ENCODE measurements around the gene TOLLIP.

Gene TOLLIP

GRCh38 chr11:1353383-1354124, 44.1 kb upstream of the TOLLIP start:
- POLR2A ChIA-PET, result no interaction called here
- Histone ChIP-seq H3K27ac (ENCODE audit: insufficient read depth in 1 of 2, low read depth in 1 of 2, low read length in 2 of 2, poor library complexity in 1 of 2, severe bottlenecking in 2 of 2) (no peak overlapping the region), H3K9me3 (ENCODE audit: control extremely low read depth in 1 of 5, control insufficient read depth in 4 of 5, insufficient read depth in 2 of 5, low read depth in 1 of 5, low read length in 4 of 5) (no peaks in the 10 kb centered on the region), H3K4me3 (ENCODE audit: control insufficient read depth in 1 of 7, extremely low read depth in 1 of 7, insufficient read depth in 4 of 7, low read depth in 2 of 7, low read length in 6 of 7) (no peak overlapping the region), H3K27me3 (replicated peaks in 2 of 5; ENCODE audit: control insufficient read depth in 4 of 5, insufficient read depth in 5 of 5, low read length in 4 of 5) (peaks cover 0 to 13% (median 3%) of the 10 kb centered on the region in 5 experiments), H3K4me1 (ENCODE audit: control extremely low read depth in 1 of 4, control insufficient read depth in 4 of 4, insufficient read depth in 4 of 4, low read length in 3 of 4) (no peaks in the 10 kb centered on the region), H3K36me3 (ENCODE audit: control insufficient read depth in 4 of 4, insufficient read depth in 4 of 4, low read length in 3 of 4) (no peaks in the 10 kb centered on the region)
- 94% methylated on average over 30 of the region's 32 CpGs for WGBS (ENCODE audit: insufficient coverage)
- no peak for DNase-seq
- CTCF ChIA-PET, result no interaction called here

- WGBS (ENCODE audit: insufficient coverage), result 100% methylated on average over 6 of the region's 8 CpGs
- no peaks in the 10 kb centered on the region for H3K4me1 ChIP-seq (ENCODE audit: control extremely low read depth in 1 of 4, control insufficient read depth in 4 of 4, insufficient read depth in 4 of 4, low read length in 3 of 4)
- POLR2A ChIA-PET, result no interaction called here
These were observed 43.4 kb upstream of the TOLLIP start for GRCh38 chr11:1352696-1353382.

GRCh38 chr11:1351278-1351937, 42.0 kb upstream of the TOLLIP start:
- Histone ChIP-seq H3K36me3 (ENCODE audit: control insufficient read depth in 4 of 4, insufficient read depth in 4 of 4, low read length in 3 of 4) (no peaks in the 10 kb centered on the region), H3K27ac (ENCODE audit: insufficient read depth in 1 of 2, low read depth in 1 of 2, low read length in 2 of 2, poor library complexity in 1 of 2, severe bottlenecking in 2 of 2) (no peak overlapping the region), H3K4me1 (ENCODE audit: control extremely low read depth in 1 of 4, control insufficient read depth in 4 of 4, insufficient read depth in 4 of 4, low read length in 3 of 4) (no peaks in the 10 kb centered on the region), H3K9me3 (ENCODE audit: control extremely low read depth in 1 of 5, control insufficient read depth in 4 of 5, insufficient read depth in 2 of 5, low read depth in 1 of 5, low read length in 4 of 5) (no peaks in the 10 kb centered on the region), H3K4me3 (ENCODE audit: control insufficient read depth in 1 of 7, extremely low read depth in 1 of 7, insufficient read depth in 4 of 7, low read depth in 2 of 7, low read length in 6 of 7) (no peak overlapping the region), H3K27me3 (replicated peaks in 2 of 5; ENCODE audit: control insufficient read depth in 4 of 5, insufficient read depth in 5 of 5, low read length in 4 of 5) (peaks cover 0 to 8% (median 3%) of the 10 kb centered on the region in 5 experiments)
- 87% methylated on average over 3 of the region's 12 CpGs for WGBS (ENCODE audit: insufficient coverage)
- DNase-seq, result no peak
- CTCF ChIA-PET, result no interaction called here
- POLR2A ChIA-PET, result no interaction called here

More at GRCh38 chr11:1352696-1353382, 43.4 kb upstream of the TOLLIP start:
- Histone ChIP-seq H3K27ac (ENCODE audit: insufficient read depth in 1 of 2, low read depth in 1 of 2, low read length in 2 of 2, poor library complexity in 1 of 2, severe bottlenecking in 2 of 2) (no peak overlapping the region), H3K27me3 (replicated peaks in 2 of 5; ENCODE audit: control insufficient read depth in 4 of 5, insufficient read depth in 5 of 5, low read length in 4 of 5) (peaks cover 0 to 13% (median 3%) of the 10 kb centered on the region in 5 experiments), H3K9me3 (ENCODE audit: control extremely low read depth in 1 of 5, control insufficient read depth in 4 of 5, insufficient read depth in 2 of 5, low read depth in 1 of 5, low read length in 4 of 5) (no peaks in the 10 kb centered on the region), H3K4me3 (ENCODE audit: control insufficient read depth in 1 of 7, extremely low read depth in 1 of 7, insufficient read depth in 4 of 7, low read depth in 2 of 7, low read length in 6 of 7) (no peak overlapping the region), H3K36me3 (ENCODE audit: control insufficient read depth in 4 of 4, insufficient read depth in 4 of 4, low read length in 3 of 4) (no peaks in the 10 kb centered on the region)
- CTCF ChIA-PET, result no interaction called here
- no peak for DNase-seq

- no peak for DNase-seq
- Histone ChIP-seq H3K27me3 (replicated peaks in 2 of 5; ENCODE audit: control insufficient read depth in 4 of 5, insufficient read depth in 5 of 5, low read length in 4 of 5) (peaks cover 0 to 7% (median 0%) of the 10 kb centered on the region in 5 experiments), H3K27ac (ENCODE audit: insufficient read depth in 1 of 2, low read depth in 1 of 2, low read length in 2 of 2, poor library complexity in 1 of 2, severe bottlenecking in 2 of 2) (no peak overlapping the region), H3K4me3 (ENCODE audit: control insufficient read depth in 1 of 7, extremely low read depth in 1 of 7, insufficient read depth in 4 of 7, low read depth in 2 of 7, low read length in 6 of 7) (no peak overlapping the region), H3K9me3 (ENCODE audit: control extremely low read depth in 1 of 5, control insufficient read depth in 4 of 5, insufficient read depth in 2 of 5, low read depth in 1 of 5, low read length in 4 of 5) (no peaks in the 10 kb centered on the region), H3K36me3 (ENCODE audit: control insufficient read depth in 4 of 4, insufficient read depth in 4 of 4, low read length in 3 of 4) (no peaks in the 10 kb centered on the region), H3K4me1 (ENCODE audit: control extremely low read depth in 1 of 4, control insufficient read depth in 4 of 4, insufficient read depth in 4 of 4, low read length in 3 of 4) (no peaks in the 10 kb centered on the region)
- ChIA-PET CTCF (no interaction called here), POLR2A (no interaction called here)
- 93% methylated on average over 16 of the region's 22 CpGs for WGBS (ENCODE audit: insufficient coverage)
These were observed 40.8 kb upstream of the TOLLIP start for GRCh38 chr11:1350086-1350725.

- no peak for DNase-seq
- WGBS (ENCODE audit: insufficient coverage), result 97% methylated on average over 24 of the region's 29 CpGs
- H3K4me1 ChIP-seq (ENCODE audit: control extremely low read depth in 1 of 4, control insufficient read depth in 4 of 4, insufficient read depth in 4 of 4, low read length in 3 of 4), result no peaks in the 10 kb centered on the region
- no peak overlapping the region for H3K4me3 ChIP-seq (ENCODE audit: control insufficient read depth in 1 of 7, extremely low read depth in 1 of 7, insufficient read depth in 4 of 7, low read depth in 2 of 7, low read length in 6 of 7)
- H3K27me3 ChIP-seq (replicated peaks in 2 of 5; ENCODE audit: control insufficient read depth in 4 of 5, insufficient read depth in 5 of 5, low read length in 4 of 5), result peaks cover 0 to 7% (median 0%) of the 10 kb centered on the region in 5 experiments
- no peaks in the 10 kb centered on the region for H3K9me3 ChIP-seq (ENCODE audit: control extremely low read depth in 1 of 5, control insufficient read depth in 4 of 5, insufficient read depth in 2 of 5, low read depth in 1 of 5, low read length in 4 of 5)
- no peaks in the 10 kb centered on the region for H3K36me3 ChIP-seq (ENCODE audit: control insufficient read depth in 4 of 4, insufficient read depth in 4 of 4, low read length in 3 of 4)
- ChIA-PET CTCF (no interaction called here), POLR2A (no interaction called here)
- no peak overlapping the region for H3K27ac ChIP-seq (ENCODE audit: insufficient read depth in 1 of 2, low read depth in 1 of 2, low read length in 2 of 2, poor library complexity in 1 of 2, severe bottlenecking in 2 of 2)
These were observed 40.1 kb upstream of the TOLLIP start for GRCh38 chr11:1349327-1350041.

GRCh38 chr11:1348796-1349326, 39.4 kb upstream of the TOLLIP start:
- H3K27ac ChIP-seq (ENCODE audit: insufficient read depth in 1 of 2, low read depth in 1 of 2, low read length in 2 of 2, poor library complexity in 1 of 2, severe bottlenecking in 2 of 2), result no peak overlapping the region
- H3K36me3 ChIP-seq (ENCODE audit: control insufficient read depth in 4 of 4, insufficient read depth in 4 of 4, low read length in 3 of 4), result no peaks in the 10 kb centered on the region
- no peaks in the 10 kb centered on the region for H3K4me1 ChIP-seq (ENCODE audit: control extremely low read depth in 1 of 4, control insufficient read depth in 4 of 4, insufficient read depth in 4 of 4, low read length in 3 of 4)
- CTCF ChIA-PET, result no interaction called here
- WGBS (ENCODE audit: insufficient coverage), result 76% methylated on average over 16 of the region's 25 CpGs
- POLR2A ChIA-PET, result no interaction called here
- peaks cover 0 to 7% (median 0%) of the 10 kb centered on the region in 5 experiments for H3K27me3 ChIP-seq (replicated peaks in 2 of 5; ENCODE audit: control insufficient read depth in 4 of 5, insufficient read depth in 5 of 5, low read length in 4 of 5)
- no peak overlapping the region for H3K4me3 ChIP-seq (ENCODE audit: control insufficient read depth in 1 of 7, extremely low read depth in 1 of 7, insufficient read depth in 4 of 7, low read depth in 2 of 7, low read length in 6 of 7)
- no peaks in the 10 kb centered on the region for H3K9me3 ChIP-seq (ENCODE audit: control extremely low read depth in 1 of 5, control insufficient read depth in 4 of 5, insufficient read depth in 2 of 5, low read depth in 1 of 5, low read length in 4 of 5)
- DNase-seq, result no peak
